GM12891 (cell line): ENCODE results near the gene SOX3.

Experiments used
- POLR2A ChIP-seq: IDR thresholded peaks from 2 replicates; pipeline ENCODE4 v1.6.1; 2011; ENCODE audit warnings: low read depth, low read length, control low read depth
- POLR2AphosphoS5 ChIP-seq: IDR thresholded peaks from 2 replicates; pipeline ENCODE4 v1.6.1; 2011; ENCODE audit warnings: low read depth, low read length, control low read depth
- TAF1 ChIP-seq: IDR thresholded peaks from 2 replicates; pipeline ENCODE4 v1.6.1; 2011; ENCODE audit warnings: low read depth, low read length, control low read depth

DNA sequence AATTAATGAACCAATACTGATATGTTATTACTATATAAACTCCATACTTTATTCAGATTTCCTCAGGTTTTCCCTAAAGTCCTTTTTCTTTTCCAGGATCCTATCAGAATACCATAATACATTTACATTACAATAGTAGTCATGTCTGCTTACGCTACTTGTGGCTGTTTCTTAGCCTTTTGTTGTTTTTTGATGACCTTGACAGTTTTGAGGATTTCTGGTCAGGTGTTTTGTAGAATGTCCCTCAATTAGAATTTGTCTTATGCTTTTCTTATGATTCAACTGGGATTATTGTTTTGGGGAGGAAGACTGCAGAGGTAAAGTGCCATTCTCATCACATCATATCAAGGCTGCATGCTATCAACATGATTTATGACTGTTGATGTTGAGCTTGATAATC is 9.1 kb downstream of the SOX3 start:
- no peak for TF ChIP-seq POLR2AphosphoS5
- no peak for TF ChIP-seq POLR2A
- TF ChIP-seq TAF1: no peak
